Measurements from ENCODE around the gene RAB8B. TPM values are rescaled to one million over a fixed set of nuclear protein-coding genes. Genes with fewer than 3 reads are reported as not detected.

RAB8B gene
- 100 to 1,000 TPM; 231 to 239 TPM for total RNA-seq

- Mint-ChIP-seq H3K4me1 (peaks cover 45% of the 10 kb centered on the region), H3K4me3 (peak within 1 kb of the TSS; percentile 99), H3K27ac (peak within 1 kb of the TSS; percentile 96), H3K36me3 (peaks cover 33% of the 10 kb centered on the region), H3K9me3 (no peaks in the 10 kb centered on the region), H3K27me3 (no peaks in the 10 kb centered on the region)
- DNase-seq, result peak; percentile 98
These were observed at the start of gene RAB8B for GRCh38 chr15:63188926-63189871. RAB8B (plus strand) TSS chr15:63189606; CDS start chr15:63189625, 19 bp downstream.

GRCh38 chr15:63140936-63141335 lies 48.5 kb upstream of the RAB8B start:
- no peak overlapping the region for H3K4me3 Mint-ChIP-seq
- no peaks in the 10 kb centered on the region for H3K27me3 Mint-ChIP-seq
- peaks cover 12% of the 10 kb centered on the region for H3K4me1 Mint-ChIP-seq
- H3K36me3 Mint-ChIP-seq, result peaks cover 19% of the 10 kb centered on the region
- H3K27ac Mint-ChIP-seq, result no peak overlapping the region
- no peak for DNase-seq
- no peaks in the 10 kb centered on the region for H3K9me3 Mint-ChIP-seq

- no peaks in the 10 kb centered on the region for H3K27me3 Mint-ChIP-seq
- H3K36me3 Mint-ChIP-seq, result peaks cover 29% of the 10 kb centered on the region
- H3K4me1 Mint-ChIP-seq, result peaks cover 19% of the 10 kb centered on the region
- no peak overlapping the region for H3K4me3 Mint-ChIP-seq
- H3K9me3 Mint-ChIP-seq, result no peaks in the 10 kb centered on the region
- DNase-seq, result no peak
- H3K27ac Mint-ChIP-seq, result no peak overlapping the region
These were observed 44.0 kb upstream of the RAB8B start for GRCh38 chr15:63145426-63145825.

- H3K9me3 Mint-ChIP-seq, result no peaks in the 10 kb centered on the region
- H3K27ac Mint-ChIP-seq, result no peak overlapping the region
- H3K27me3 Mint-ChIP-seq, result no peaks in the 10 kb centered on the region
- peaks cover 31% of the 10 kb centered on the region for H3K36me3 Mint-ChIP-seq
- peaks cover 14% of the 10 kb centered on the region for H3K4me1 Mint-ChIP-seq
- DNase-seq, result no peak
- no peak overlapping the region for H3K4me3 Mint-ChIP-seq
These were observed 42.7 kb upstream of the RAB8B start for GRCh38 chr15:63146684-63147083.

GRCh38 chr15:63151665-63152064 lies 37.7 kb upstream of the RAB8B start:
- Mint-ChIP-seq H3K36me3 (peaks cover 32% of the 10 kb centered on the region), H3K4me3 (no peak overlapping the region), H3K4me1 (peaks cover 32% of the 10 kb centered on the region), H3K9me3 (no peaks in the 10 kb centered on the region), H3K27ac (no peak overlapping the region), H3K27me3 (no peaks in the 10 kb centered on the region)
- no peak for DNase-seq

- Mint-ChIP-seq H3K27me3 (no peaks in the 10 kb centered on the region), H3K9me3 (no peaks in the 10 kb centered on the region), H3K27ac (no peak overlapping the region), H3K36me3 (peaks cover 23% of the 10 kb centered on the region), H3K4me3 (peak overlapping the region; percentile 52), H3K4me1 (peaks cover 24% of the 10 kb centered on the region)
- DNase-seq, result no peak
These were observed 33.9 kb upstream of the RAB8B start for GRCh38 chr15:63155486-63155885.

- H3K9me3 Mint-ChIP-seq, result no peaks in the 10 kb centered on the region
- peaks cover 23% of the 10 kb centered on the region for H3K36me3 Mint-ChIP-seq
- DNase-seq, result no peak
- no peaks in the 10 kb centered on the region for H3K27me3 Mint-ChIP-seq
- peaks cover 24% of the 10 kb centered on the region for H3K4me1 Mint-ChIP-seq
- peak overlapping the region; percentile 100 for H3K4me3 Mint-ChIP-seq
- peak overlapping the region; percentile 97 for H3K27ac Mint-ChIP-seq
These were observed 33.2 kb upstream of the RAB8B start for GRCh38 chr15:63156086-63156710.

- Mint-ChIP-seq H3K27me3 (no peaks in the 10 kb centered on the region), H3K36me3 (peaks cover 20% of the 10 kb centered on the region), H3K4me3 (peak overlapping the region; percentile 100), H3K4me1 (peaks cover 20% of the 10 kb centered on the region), H3K27ac (peak overlapping the region; percentile 97), H3K9me3 (no peaks in the 10 kb centered on the region)
- no peak for DNase-seq
These were observed 32.7 kb upstream of the RAB8B start for GRCh38 chr15:63156755-63157117.

- Mint-ChIP-seq H3K27ac (peak within 1 kb of the TSS; percentile 97), H3K4me3 (peak within 1 kb of the TSS; percentile 100), H3K36me3 (peaks cover 19% of the 10 kb centered on the region), H3K27me3 (no peaks in the 10 kb centered on the region), H3K9me3 (no peaks in the 10 kb centered on the region), H3K4me1 (peaks cover 20% of the 10 kb centered on the region)
- peak; percentile 88 for DNase-seq
These were observed 32.1 kb upstream of the RAB8B start, which contains the start of gene RPS27L for GRCh38 chr15:63157118-63157843. RPS27L (minus strand) TSS chr15:63157477; CDS start chr15:63157405, 72 bp downstream.

GRCh38 chr15:63157891-63158431 lies 31.4 kb upstream of the RAB8B start:
- Mint-ChIP-seq H3K4me3 (peak overlapping the region; percentile 83), H3K27ac (peak overlapping the region; percentile 83), H3K4me1 (peaks cover 20% of the 10 kb centered on the region), H3K27me3 (no peaks in the 10 kb centered on the region), H3K9me3 (no peaks in the 10 kb centered on the region), H3K36me3 (peaks cover 14% of the 10 kb centered on the region)
- DNase-seq, result peak; percentile 17

- Mint-ChIP-seq H3K4me1 (peaks cover 7% of the 10 kb centered on the region), H3K27ac (no peak overlapping the region), H3K36me3 (peaks cover 4% of the 10 kb centered on the region), H3K4me3 (no peak overlapping the region), H3K9me3 (no peaks in the 10 kb centered on the region), H3K27me3 (no peaks in the 10 kb centered on the region)
- DNase-seq, result no peak
These were observed 28.8 kb upstream of the RAB8B start for GRCh38 chr15:63160638-63161037.

GRCh38 chr15:63163217-63163616 lies 26.2 kb upstream of the RAB8B start:
- no peak for DNase-seq
- Mint-ChIP-seq H3K4me1 (peaks cover 3% of the 10 kb centered on the region), H3K27me3 (no peaks in the 10 kb centered on the region), H3K27ac (no peak overlapping the region), H3K9me3 (no peaks in the 10 kb centered on the region), H3K36me3 (peaks cover 2% of the 10 kb centered on the region), H3K4me3 (no peak overlapping the region)

GRCh38 chr15:63165166-63165859 lies 24.1 kb upstream of the RAB8B start:
- no peaks in the 10 kb centered on the region for H3K36me3 Mint-ChIP-seq
- peaks cover 3% of the 10 kb centered on the region for H3K4me1 Mint-ChIP-seq
- no peak overlapping the region for H3K4me3 Mint-ChIP-seq
- no peak overlapping the region for H3K27ac Mint-ChIP-seq
- H3K9me3 Mint-ChIP-seq, result no peaks in the 10 kb centered on the region
- DNase-seq, result no peak
- H3K27me3 Mint-ChIP-seq, result no peaks in the 10 kb centered on the region

GRCh38 chr15:63166219-63166618 lies 23.2 kb upstream of the RAB8B start:
- Mint-ChIP-seq H3K4me3 (no peak overlapping the region), H3K4me1 (peaks cover 3% of the 10 kb centered on the region), H3K27me3 (no peaks in the 10 kb centered on the region), H3K9me3 (no peaks in the 10 kb centered on the region), H3K27ac (no peak overlapping the region), H3K36me3 (no peaks in the 10 kb centered on the region)
- DNase-seq, result no peak
